Ishikawa (cell line): Measurements from ENCODE around the gene CD47.

Experiments used
- CEBPB ChIP-seq: IDR thresholded peaks from 2 replicates; pipeline ENCODE4 v1.6.1; 2012
- CREB1 ChIP-seq: IDR thresholded peaks from 2 replicates; pipeline ENCODE4 v1.6.1; 2012; ENCODE audit warnings: low read depth
- EGR1 ChIP-seq: IDR thresholded peaks from 2 replicates; pipeline ENCODE4 v1.6.1; 2012
- EP300 ChIP-seq: IDR thresholded peaks from 2 replicates; pipeline ENCODE4 v1.6.1; 2012; ENCODE audit warnings: borderline replicate concordance
- MAX ChIP-seq: IDR thresholded peaks from 2 replicates; pipeline ENCODE4 v1.6.1; 2012
- NFIC ChIP-seq: IDR thresholded peaks from 2 replicates; pipeline ENCODE4 v1.6.1; 2012
- RAD21 ChIP-seq: IDR thresholded peaks from 2 replicates; pipeline ENCODE4 v1.6.1; 2012; ENCODE audit warnings: low read depth
- REST ChIP-seq: IDR thresholded peaks from 2 replicates; pipeline ENCODE4 v1.6.1; 2012; ENCODE audit warnings: low read depth, mild to moderate bottlenecking
- TAF1 ChIP-seq: IDR thresholded peaks from 2 replicates; pipeline ENCODE4 v1.6.1; 2012; ENCODE audit warnings: low read depth, mild to moderate bottlenecking
- TCF12 ChIP-seq: IDR thresholded peaks from 2 replicates; pipeline ENCODE4 v1.6.1; 2012; ENCODE audit warnings: low read depth
- TEAD4 ChIP-seq: IDR thresholded peaks from 2 replicates; pipeline ENCODE4 v1.6.1; 2012
- USF1 ChIP-seq: IDR thresholded peaks from 2 replicates; pipeline ENCODE4 v1.6.1; 2012
- YY1 ChIP-seq: IDR thresholded peaks from 2 replicates; pipeline ENCODE4 v1.6.1; 2012; ENCODE audit warnings: low read depth
- ZBTB7A ChIP-seq: IDR thresholded peaks from 2 replicates; pipeline ENCODE4 v1.6.1; 2012; ENCODE audit warnings: low read depth

- no peak for TF ChIP-seq EP300
- TF ChIP-seq RAD21: no peak
- TF ChIP-seq REST: no peak
- no peak for TF ChIP-seq MAX
- no peak for TF ChIP-seq TAF1
- no peak for TF ChIP-seq CEBPB
- TF ChIP-seq EGR1: no peak
- no peak for TF ChIP-seq TCF12
- TF ChIP-seq YY1: no peak
- no peak for TF ChIP-seq CREB1
- TF ChIP-seq USF1: no peak
- TF ChIP-seq NFIC: no peak
- TF ChIP-seq ZBTB7A: no peak
- no peak for TF ChIP-seq TEAD4
These were observed 82.7 kb downstream of the CD47 start for GRCh38 chr3:108008106-108008505.
